H9 (cell line): Measurements from ENCODE around the gene PNKP. TPM values are rescaled to one million over a fixed set of nuclear protein-coding genes. Genes with fewer than 3 reads are reported as not detected.

Experiments used
- DNase-seq: peaks from one replicate; pipeline ENCODE4 v3.0.0-alpha.2; 2017
- H2AFZ ChIP-seq: one replicate; pipeline ENCODE4 v1.6.1; 2013; ENCODE audit warnings: mild to moderate bottlenecking, low read length, control low read depth, moderate library complexity
- H2AK5ac ChIP-seq: 2 replicates; pipeline ENCODE4 v1.6.1; 2013; ENCODE audit warnings: low read length, control low read depth, mixed read lengths; ENCODE audit not compliant: insufficient read length
- H2BK120ac ChIP-seq: one replicate; pipeline ENCODE4 v1.6.1; 2013; ENCODE audit warnings: low read depth, mild to moderate bottlenecking, low read length, control low read depth, inconsistent platforms; ENCODE audit not compliant: poor library complexity, severe bottlenecking
- H2BK12ac ChIP-seq: 2 replicates; pipeline ENCODE4 v1.6.1; 2013; ENCODE audit warnings: low read length, control low read depth, mixed read lengths, low read depth; ENCODE audit not compliant: insufficient read length
- H2BK15ac ChIP-seq: 2 replicates; pipeline ENCODE4 v1.6.1; 2013; ENCODE audit warnings: low read depth, low read length, control low read depth
- H2BK20ac ChIP-seq: one replicate; pipeline ENCODE4 v1.6.1; 2013; ENCODE audit warnings: low read depth, mild to moderate bottlenecking, low read length, control low read depth, inconsistent platforms; ENCODE audit not compliant: poor library complexity, severe bottlenecking
- H2BK5ac ChIP-seq: 2 replicates; pipeline ENCODE4 v1.6.1; 2013; ENCODE audit warnings: low read length, control low read depth, mixed read lengths; ENCODE audit not compliant: insufficient read length
- H3K14ac ChIP-seq: 2 replicates; pipeline ENCODE4 v1.6.1; 2013; ENCODE audit warnings: low read length, control low read depth; ENCODE audit not compliant: insufficient read depth
- H3K18ac ChIP-seq: 2 replicates; pipeline ENCODE4 v1.6.1; 2013; ENCODE audit warnings: low read depth, mild to moderate bottlenecking, mixed read lengths, low read length, control low read depth; ENCODE audit not compliant: insufficient read length
- H3K23ac ChIP-seq: 2 replicates; pipeline ENCODE4 v1.6.1; 2013; ENCODE audit warnings: low read length, control low read depth, mixed read lengths, low read depth; ENCODE audit not compliant: insufficient read length
- H3K23me2 ChIP-seq: 2 replicates; pipeline ENCODE4 v1.6.1; 2013; ENCODE audit warnings: low read depth, mild to moderate bottlenecking, mixed read lengths, low read length, control low read depth; ENCODE audit not compliant: insufficient read length, poor library complexity, severe bottlenecking
- H3K27ac ChIP-seq: 2 replicates; pipeline ENCODE4 v1.5.1; 2013; ENCODE audit warnings: low read length, control low read depth, mixed read lengths, low read depth; ENCODE audit not compliant: insufficient read length
- H3K27me3 ChIP-seq: 2 replicates; pipeline ENCODE4 v1.6.1; 2013; ENCODE audit warnings: low read length, control low read depth, inconsistent platforms; ENCODE audit not compliant: insufficient read depth
- H3K4ac ChIP-seq: 2 replicates; pipeline ENCODE4 v1.6.1; 2013; ENCODE audit warnings: low read depth, mild to moderate bottlenecking, control low read depth, inconsistent platforms, low read length, moderate library complexity
- H3K4me1 ChIP-seq: 2 replicates; pipeline ENCODE4 v1.6.1; 2013; ENCODE audit warnings: low read length, control low read depth, inconsistent platforms; ENCODE audit not compliant: insufficient read depth
- H3K4me2 ChIP-seq: 2 replicates; pipeline ENCODE4 v1.6.1; 2013; ENCODE audit warnings: low read length, control low read depth, mixed read lengths; ENCODE audit not compliant: insufficient read length, insufficient read depth
- H3K56ac ChIP-seq: 2 replicates; pipeline ENCODE4 v1.6.1; 2013; ENCODE audit warnings: low read depth, mild to moderate bottlenecking, mixed read lengths, low read length, control low read depth; ENCODE audit not compliant: insufficient read length
- H3K79me1 ChIP-seq: 2 replicates; pipeline ENCODE4 v1.6.1; 2013; ENCODE audit warnings: low read depth, mild to moderate bottlenecking, moderate library complexity, low read length, control low read depth, inconsistent platforms; ENCODE audit not compliant: insufficient read depth, poor library complexity, severe bottlenecking
- H3K79me2 ChIP-seq: 2 replicates; pipeline ENCODE4 v1.6.1; 2013; ENCODE audit warnings: low read length, control low read depth, inconsistent platforms; ENCODE audit not compliant: insufficient read depth
- H3K9ac ChIP-seq: 2 replicates; pipeline ENCODE4 v1.6.1; 2013; ENCODE audit warnings: low read length, control low read depth, mixed read lengths; ENCODE audit not compliant: insufficient read length; ENCODE audit errors: extremely low read depth
- H3K9me3 ChIP-seq: one replicate; pipeline ENCODE4 v1.6.1; 2013; ENCODE audit warnings: low read depth, low read length, inconsistent platforms; ENCODE audit not compliant: control insufficient read depth
- H3T11ph ChIP-seq: one replicate; pipeline ENCODE4 v1.6.1; 2013; ENCODE audit warnings: mild to moderate bottlenecking, low read length, control low read depth, inconsistent platforms
- H4K20me1 ChIP-seq: one replicate; pipeline ENCODE4 v1.6.1; 2013; ENCODE audit not compliant: control insufficient read depth, insufficient read length, insufficient read depth
- H4K5ac ChIP-seq: 2 replicates; pipeline ENCODE4 v1.6.1; 2013; ENCODE audit warnings: low read depth, mild to moderate bottlenecking, mixed read lengths, low read length, control low read depth; ENCODE audit not compliant: insufficient read length
- H4K8ac ChIP-seq: replicated peaks from 2 replicates; pipeline ENCODE4 v1.6.1; 2013; ENCODE audit warnings: low read length, control low read depth, mixed read lengths, low read depth; ENCODE audit not compliant: insufficient read length
- H4K91ac ChIP-seq: 2 replicates; pipeline ENCODE4 v1.6.1; 2013; ENCODE audit warnings: low read depth, mild to moderate bottlenecking, moderate library complexity, mixed read lengths, low read length, control low read depth; ENCODE audit not compliant: insufficient read length
- H3K27ac Mint-ChIP-seq, 3 experiments: 2 replicates in 2 of 3; 3 replicates in 1 of 3; pipeline ENCODE4 v1.8.0; 2020 to 2021; ENCODE audit warnings: mixed read lengths in 3 of 3, mild to moderate bottlenecking in 1 of 3, moderate library complexity in 1 of 3
- H3K27me3 Mint-ChIP-seq: 2 replicates; pipeline ENCODE4 v1.8.0; 2021; ENCODE audit warnings: low read depth, mild to moderate bottlenecking, moderate library complexity, mixed read lengths
- H3K36me3 Mint-ChIP-seq, 3 experiments: 2 replicates in 2 of 3; 3 replicates in 1 of 3; pipeline ENCODE4 v1.8.0; 2020 to 2021; ENCODE audit warnings: low read depth in 3 of 3, mixed read lengths in 3 of 3; ENCODE audit not compliant: insufficient read depth in 1 of 3
- H3K4me1 Mint-ChIP-seq, 2 experiments: 2 replicates each; pipeline ENCODE4 v1.8.0; 2020; ENCODE audit warnings: mixed read lengths in 2 of 2
- H3K4me3 Mint-ChIP-seq, 2 experiments: 2 replicates in 1 of 2; 3 replicates in 1 of 2; pipeline ENCODE4 v1.8.0; 2020 to 2021; ENCODE audit warnings: mild to moderate bottlenecking in 2 of 2, mixed read lengths in 2 of 2, moderate library complexity in 1 of 2
- H3K9me3 Mint-ChIP-seq, 2 experiments: 2 replicates in 1 of 2; 3 replicates in 1 of 2; pipeline ENCODE4 v1.8.0; 2020; ENCODE audit warnings: mild to moderate bottlenecking in 2 of 2, mixed read lengths in 2 of 2, moderate library complexity in 1 of 2
- CTCF ChIP-seq: fragments of 200-600 bp; sonication (generic); conservative IDR thresholded peaks from 3 replicates; pipeline ENCODE4 v1.8.0; 2021; ENCODE audit warnings: antibody characterized with exemption, mild to moderate bottlenecking
- WGBS: extraction: QIAGEN DNeasy Blood & Tissue Kit; methylation state at CpG from one replicate; pipeline ENCODE4 v1.1.7; 2013; ENCODE audit warnings: missing lambda C conversion rate, low lambda C conversion rate, mixed read lengths; ENCODE audit not compliant: insufficient read length; ENCODE audit errors: extremely low coverage; 5-methylcytosine and 5-hydroxymethylcytosine counted together
- total RNA-seq: library from RNA; stranded (reverse); gene quantifications from 2 replicates; pipeline ENCODE4 v1.2.1, GENCODE V29; 2021

The PNKP gene
- total RNA-seq, 1 experiment from 2014 or later, result 157 TPM

- no peak overlapping the region for H2BK20ac ChIP-seq
- H3K79me1 ChIP-seq, result no peaks in the 10 kb centered on the region
- Mint-ChIP-seq H3K9me3 (no peaks in the 10 kb centered on the region), H3K27ac (no peak overlapping the region), H3K27me3 (peaks cover 1% of the 10 kb centered on the region; the same call in 1 of the 2 replicates), H3K4me3 (no peak overlapping the region), H3K36me3 (peaks cover 11 to 50% (median 48%) of the 10 kb centered on the region in 3 experiments), H3K4me1 (peaks cover 0 to 5% of the 10 kb centered on the region in 2 experiments; a peak in 2 of 4 replicates)
- no peak overlapping the region for H3K23ac ChIP-seq
- H2BK5ac ChIP-seq, result no peak overlapping the region
- H2BK15ac ChIP-seq, result no peak overlapping the region
- H3K9ac ChIP-seq, result no peak overlapping the region
- H3K23me2 ChIP-seq, result no peaks in the 10 kb centered on the region
- H4K8ac ChIP-seq, result no peak overlapping the region
- H3K4me1 ChIP-seq, result no peaks in the 10 kb centered on the region
- no peak overlapping the region for H4K5ac ChIP-seq
- H4K91ac ChIP-seq, result no peak overlapping the region
- no peak overlapping the region for H3T11ph ChIP-seq
- no peak overlapping the region for H2BK120ac ChIP-seq
- no peaks in the 10 kb centered on the region for H4K20me1 ChIP-seq
- H2AK5ac ChIP-seq, result no peak overlapping the region
- H3K4ac ChIP-seq, result no peak overlapping the region
- TF ChIP-seq CTCF, result no peak
- no peak overlapping the region for H2BK12ac ChIP-seq
- no peak overlapping the region for H3K14ac ChIP-seq
- no peak overlapping the region for H3K56ac ChIP-seq
- no peaks in the 10 kb centered on the region for H3K79me2 ChIP-seq
- no peak for DNase-seq
- H3K9me3 ChIP-seq, result no peaks in the 10 kb centered on the region
- WGBS, result no CpG with 5 or more reads among the region's 11 CpGs
- H3K18ac ChIP-seq, result no peak overlapping the region
- H3K27ac ChIP-seq, result no peak overlapping the region
- no peak overlapping the region for H2AFZ ChIP-seq
- H3K4me2 ChIP-seq, result no peak overlapping the region
- no peaks in the 10 kb centered on the region for H3K27me3 ChIP-seq
Measured at GRCh38 chr19:49839713-49840112, 27.7 kb downstream of the PNKP start.
